ENCODE measurements around the gene NBPF26. TPM values are rescaled to one million over a fixed set of nuclear protein-coding genes. Genes with fewer than 3 reads are reported as not detected.
"Not testable (repeated sequence)": the region's sequence is repeated elsewhere in the genome, so short reads cannot be mapped to it uniquely, and the experiment has no call there.

Gene NBPF26
- 10 to 100 TPM in 2 of 6 donors, 1 to 10 TPM in 4; 4.3 to 25.1 (median 9.2) TPM for total RNA-seq
- polyA plus RNA-seq: 1 to 10 TPM; 4.7 to 9.8 TPM

GRCh38 chr1:120723715-120724402 is at the start of gene NBPF26:
Gene NBPF26, plus strand, starts transcription at chr1:120723945.
- FAIRE-seq; H3K36me3 ChIP-seq; H3K4me1 ChIP-seq; H3K9me3 ChIP-seq; intact Hi-C loops (cut with DNase I); H3K27me3 ChIP-seq: not testable (repeated sequence)
- peak; percentile 94 to 98 (median 96) for ATAC-seq
- Histone ChIP-seq H3K27ac (peak within 1 kb of the TSS in 2 of 4 donors; percentile 64 to 71), H3K4me3 (peak within 1 kb of the TSS; percentile 44 to 75 (median 62))
- peak; percentile 64 to 88 (median 82) for DNase-seq
- WGBS, 2 donors: 0 to 1% methylated on average over 14 to 47 of the region's 74 CpGs

- H3K4me1 ChIP-seq; FAIRE-seq; H3K36me3 ChIP-seq; DNase-seq; intact Hi-C loops (cut with DNase I); H3K4me3 ChIP-seq; H3K27me3 ChIP-seq; H3K27ac ChIP-seq; H3K9me3 ChIP-seq: not testable (repeated sequence)
- WGBS, 2 donors: no CpG with 5 or more reads among the region's 2 CpGs
- ATAC-seq: peak in 2 of 4 donors; percentile 36 to 60
Measured at GRCh38 chr1:120680106-120680819, 43.5 kb upstream of the NBPF26 start.

- H3K36me3 ChIP-seq; H3K27ac ChIP-seq; H3K4me3 ChIP-seq; H3K4me1 ChIP-seq; DNase-seq; H3K27me3 ChIP-seq; ATAC-seq; FAIRE-seq; H3K9me3 ChIP-seq; intact Hi-C loops (cut with DNase I): not testable (repeated sequence)
- 39 to 53% methylated on average over 1 to 2 of the region's 2 CpGs for WGBS, 2 donors
Measured at GRCh38 chr1:120680938-120681337, 42.8 kb upstream of the NBPF26 start.

- H3K4me3 ChIP-seq; H3K27ac ChIP-seq; H3K4me1 ChIP-seq; DNase-seq; H3K9me3 ChIP-seq; intact Hi-C loops (cut with DNase I); H3K36me3 ChIP-seq; H3K27me3 ChIP-seq; FAIRE-seq: not testable (repeated sequence)
- WGBS, 2 donors: 27 to 39% methylated on average over 1 of the region's 2 CpGs
- peak; percentile 46 to 91 (median 84) for ATAC-seq
Measured at GRCh38 chr1:120684397-120684796, 39.3 kb upstream of the NBPF26 start.

- WGBS, 2 donors: no CpG with 5 or more reads among the region's 2 CpGs
- intact Hi-C loops (cut with DNase I); H3K27me3 ChIP-seq; H3K4me1 ChIP-seq; H3K4me3 ChIP-seq; H3K9me3 ChIP-seq; H3K27ac ChIP-seq; FAIRE-seq; H3K36me3 ChIP-seq; DNase-seq: not testable (repeated sequence)
- peak in 2 of 4 donors; percentile 22 to 26 for ATAC-seq
Measured at GRCh38 chr1:120685622-120686021, 38.1 kb upstream of the NBPF26 start.

GRCh38 chr1:120687250-120687649 is 36.5 kb upstream of the NBPF26 start:
- intact Hi-C loops (cut with DNase I); FAIRE-seq: not testable (repeated sequence)
- no CpG with 5 or more reads among the region's 6 CpGs for WGBS, 2 donors

GRCh38 chr1:120700807-120701562 is 22.8 kb upstream of the NBPF26 start:
- FAIRE-seq: not testable (repeated sequence)
- peak in 2 of 6 donors; percentile 5 to 28 for DNase-seq
- 16 to 18% methylated on average over 3 to 11 of the region's 53 CpGs for WGBS, 2 donors

More at GRCh38 chr1:120687250-120687649, 36.5 kb upstream of the NBPF26 start:
- not testable (repeated sequence) for ATAC-seq, H3K36me3 ChIP-seq, H3K4me3 ChIP-seq, H3K27ac ChIP-seq, H3K27me3 ChIP-seq, H3K4me1 ChIP-seq, H3K9me3 ChIP-seq, DNase-seq

GRCh38 chr1:120723358-120723714 is 409 bp upstream of the NBPF26 start:
- DNase-seq; intact Hi-C loops (cut with DNase I); H3K36me3 ChIP-seq; H3K27ac ChIP-seq; H3K27me3 ChIP-seq; H3K9me3 ChIP-seq; H3K4me1 ChIP-seq; FAIRE-seq: not testable (repeated sequence)
- H3K4me3 ChIP-seq: peak overlapping the region in 1 of 4 donors; percentile 72
- peak; percentile 66 to 84 (median 74) for ATAC-seq
- 7 to 12% methylated on average over 4 to 6 of the region's 12 CpGs for WGBS, 2 donors

More at GRCh38 chr1:120700807-120701562, 22.8 kb upstream of the NBPF26 start:
- peak in 3 of 4 donors; percentile 55 to 76 (median 56) for ATAC-seq
- H3K4me1 ChIP-seq; H3K27me3 ChIP-seq; intact Hi-C loops (cut with DNase I); H3K27ac ChIP-seq; H3K36me3 ChIP-seq; H3K9me3 ChIP-seq: not testable (repeated sequence)
- H3K4me3 ChIP-seq: peak overlapping the region in 1 of 4 donors; percentile 25

- H3K4me1 ChIP-seq; ATAC-seq; FAIRE-seq; H3K36me3 ChIP-seq; H3K9me3 ChIP-seq; H3K27me3 ChIP-seq; intact Hi-C loops (cut with DNase I): not testable (repeated sequence)
- peak overlapping the region; percentile 44 to 75 (median 62) for H3K4me3 ChIP-seq
- DNase-seq: peak in 4 of 6 donors; percentile 7 to 55 (median 14)
- H3K27ac ChIP-seq: peak overlapping the region in 2 of 4 donors; percentile 64 to 71
- 0% methylated on average over 11 to 16 of the region's 28 CpGs for WGBS, 2 donors
Measured at GRCh38 chr1:120724507-120724906, 762 bp downstream of the NBPF26 start.

- intact Hi-C loops (cut with DNase I); H3K9me3 ChIP-seq; H3K4me1 ChIP-seq; H3K27ac ChIP-seq; H3K4me3 ChIP-seq; H3K27me3 ChIP-seq; DNase-seq; ATAC-seq; FAIRE-seq; H3K36me3 ChIP-seq: not testable (repeated sequence)
Measured at GRCh38 chr1:120728811-120729210, 5.1 kb downstream of the NBPF26 start.

- FAIRE-seq; intact Hi-C loops (cut with DNase I); H3K4me3 ChIP-seq; H3K27ac ChIP-seq; H3K4me1 ChIP-seq; DNase-seq; H3K36me3 ChIP-seq; H3K27me3 ChIP-seq; H3K9me3 ChIP-seq; ATAC-seq: not testable (repeated sequence)
- WGBS, 2 donors: 43 to 44% methylated on average over 2 of the region's 3 CpGs
Measured at GRCh38 chr1:120769090-120769489, 45.3 kb downstream of the NBPF26 start.

All from pancreas (tissue), 10 donors.